HS-5 (cell line): ENCODE results near the gene MLLT10.

Experiments
- DNase-seq: peaks from one replicate; pipeline ENCODE4 v3.0.0-alpha.2; 2012; ENCODE audit warnings: low read depth

The MLLT10 gene

DNA sequence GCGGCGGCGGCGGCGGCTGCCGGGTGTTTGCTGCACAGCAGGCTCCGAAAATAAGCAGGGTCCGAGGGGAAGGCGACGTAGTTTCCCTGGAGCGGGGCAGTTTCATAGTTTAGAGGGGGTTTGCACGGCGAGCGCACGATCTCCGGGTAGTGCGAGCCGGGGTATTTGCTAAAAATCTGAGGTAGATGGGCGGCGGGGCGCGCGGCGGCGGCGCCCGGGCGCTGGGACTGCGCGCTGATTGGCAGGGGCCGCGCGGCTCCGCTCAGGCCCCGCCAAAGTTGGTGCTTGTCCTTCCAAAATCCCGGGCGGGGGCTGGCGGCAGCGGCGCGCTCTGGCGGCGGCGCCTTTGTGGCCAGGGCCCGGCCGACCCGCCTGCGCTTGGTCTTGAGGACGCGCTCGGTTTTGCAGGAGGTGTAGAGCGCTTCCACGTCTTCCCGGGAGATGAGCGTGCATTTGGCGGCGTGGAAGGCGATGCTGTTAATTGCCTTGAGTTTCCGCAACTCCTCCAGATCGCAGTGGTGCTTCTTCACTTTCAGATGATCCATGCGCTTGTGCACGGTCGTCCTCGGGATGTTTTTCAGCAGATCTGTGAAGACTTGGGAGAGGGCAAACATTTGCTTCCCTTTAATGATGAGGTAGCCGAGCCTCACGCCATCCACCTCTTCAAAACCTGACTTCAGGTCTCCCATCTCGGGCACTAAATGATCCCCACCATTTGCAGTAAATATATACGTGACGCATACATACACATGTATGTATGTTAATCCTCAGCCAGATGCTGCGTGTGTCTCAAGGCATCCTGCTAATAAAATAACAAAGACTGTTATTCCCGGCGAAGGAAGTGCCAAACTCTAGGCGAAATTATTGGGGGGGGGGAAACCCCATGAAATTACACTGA lies 16.6 kb upstream of the MLLT10 start:
- DNase-seq, result no peak

- DNase-seq, result no peak
These were observed 15.8 kb upstream of the MLLT10 start for GRCh38 chr10:21518149-21518640.

DNA sequence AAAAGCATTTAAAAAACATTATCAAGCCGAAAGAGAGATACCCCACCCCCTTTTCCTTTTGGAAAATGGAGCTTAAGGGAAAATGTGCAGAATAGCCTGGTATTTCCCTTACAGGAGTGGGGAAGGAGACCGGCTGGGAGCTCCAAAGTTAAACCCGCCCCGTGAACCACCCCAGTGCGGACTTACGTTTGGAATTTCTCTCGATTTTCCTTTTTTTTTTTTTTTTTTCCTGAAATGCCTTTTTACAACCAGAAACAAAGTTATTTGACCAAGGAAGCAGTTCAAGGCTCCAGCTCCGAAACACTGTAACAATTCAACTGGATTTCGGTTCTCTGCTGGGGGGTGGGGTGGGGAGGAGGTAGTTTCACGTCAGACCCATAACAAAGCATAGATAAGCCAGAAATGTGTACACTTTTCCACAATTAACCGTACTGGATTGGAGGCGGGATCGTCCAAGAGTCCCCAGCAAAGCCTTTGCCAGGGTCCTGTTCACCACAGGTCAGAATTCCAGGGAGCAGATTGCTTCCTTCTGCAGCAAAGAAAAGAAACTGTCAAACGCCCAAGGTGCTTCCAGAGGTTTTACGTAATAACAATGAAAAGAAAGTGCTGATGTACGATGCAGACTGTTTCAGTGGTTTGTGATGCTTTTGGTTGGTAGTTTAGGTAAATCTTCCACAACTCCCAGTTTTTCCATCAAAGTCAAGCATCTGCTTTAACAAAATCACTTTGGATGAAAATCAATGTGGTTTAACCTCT lies 15.2 kb upstream of the MLLT10 start:
- DNase-seq, result no peak

GRCh38 chr10:21519397-21519933 lies 14.6 kb upstream of the MLLT10 start:
- no peak for DNase-seq

DNA sequence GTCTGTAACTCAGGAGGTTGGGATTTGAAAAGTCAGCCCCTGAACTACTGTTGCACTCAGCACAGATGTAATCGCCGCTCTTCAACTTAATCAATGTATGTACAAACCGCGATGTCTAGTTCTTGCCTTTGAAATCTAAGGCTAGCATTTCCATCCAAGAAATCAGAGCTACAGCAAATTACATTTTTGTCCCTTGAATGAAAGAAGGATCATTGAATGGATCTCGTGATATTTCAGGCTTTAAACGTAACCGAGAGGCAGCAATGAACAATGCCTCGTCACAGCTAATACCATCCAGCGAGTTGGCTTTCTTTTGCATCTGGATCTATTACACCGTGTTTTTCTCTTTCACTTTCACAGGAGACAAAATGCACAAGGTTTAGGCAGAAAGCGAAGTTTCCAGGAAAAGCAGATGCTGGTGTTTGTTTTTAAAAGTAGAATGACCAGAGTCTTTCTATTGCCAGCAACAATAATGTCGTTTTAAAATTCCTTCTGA lies 14.0 kb upstream of the MLLT10 start:
- DNase-seq, result no peak

DNA sequence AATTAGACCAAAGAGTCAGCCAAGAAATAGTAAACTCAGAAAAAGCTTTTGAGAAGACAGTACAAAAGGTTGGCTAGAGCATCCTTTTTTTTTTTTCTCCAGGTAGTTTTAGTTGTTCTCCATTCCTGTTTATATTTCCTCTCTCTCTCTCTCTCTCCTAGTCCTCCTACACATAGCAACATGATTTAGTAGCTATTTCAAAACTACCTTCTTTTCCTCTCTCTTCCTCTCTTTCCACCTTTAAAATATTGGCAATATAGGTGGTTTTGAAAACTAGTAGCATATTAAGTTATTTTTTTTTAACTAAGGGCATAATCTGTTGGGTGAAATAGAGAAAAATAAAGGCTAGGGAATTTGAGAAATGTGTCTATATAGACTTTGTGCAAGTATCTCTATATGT lies 13.5 kb upstream of the MLLT10 start:
- no peak for DNase-seq

- DNase-seq, result no peak
These were observed 13.1 kb upstream of the MLLT10 start for GRCh38 chr10:21520949-21521348.

GRCh38 chr10:21521751-21522533 lies 12.1 kb upstream of the MLLT10 start:
- DNase-seq, result no peak

DNA sequence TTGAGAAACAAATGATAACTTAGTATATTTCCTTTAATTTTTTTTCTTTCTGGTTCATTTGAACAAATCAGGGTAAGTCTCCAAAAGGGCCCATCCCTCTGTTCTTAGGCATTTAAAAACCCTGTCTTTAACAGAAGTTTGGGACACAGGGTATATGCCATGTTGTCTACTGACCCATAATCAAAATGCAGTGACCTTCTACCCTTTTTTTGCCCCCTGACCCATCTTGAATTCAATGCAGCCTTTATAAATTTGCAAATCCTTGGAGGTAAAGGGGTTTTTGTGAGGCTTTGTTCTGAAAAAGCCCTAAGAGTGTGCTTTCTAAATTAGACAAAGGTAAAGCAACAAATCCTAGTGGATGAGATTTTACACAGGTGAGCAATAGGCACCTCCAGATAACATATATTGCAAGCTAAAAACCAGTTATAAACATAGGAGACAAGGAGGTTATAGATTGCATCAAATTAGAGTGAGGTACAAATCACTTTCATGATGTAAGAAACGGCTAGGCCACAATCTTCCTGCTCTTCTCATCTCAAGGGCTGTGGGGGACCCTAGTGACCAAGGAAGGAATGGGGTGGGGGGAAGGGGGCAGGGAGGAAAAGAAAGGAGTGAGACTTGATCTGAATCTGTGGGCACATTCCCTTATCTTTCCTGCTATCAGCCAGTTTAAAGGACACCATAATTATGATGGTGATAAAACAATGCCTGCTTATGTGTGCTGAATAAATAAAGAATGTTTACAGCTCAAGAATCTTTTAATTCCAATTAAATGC lies 11.2 kb upstream of the MLLT10 start:
- no peak for DNase-seq

GRCh38 chr10:21523557-21524008 lies 10.4 kb upstream of the MLLT10 start:
- DNase-seq, result no peak

GRCh38 chr10:21524131-21524525 lies 9.9 kb upstream of the MLLT10 start:
- no peak for DNase-seq

DNA sequence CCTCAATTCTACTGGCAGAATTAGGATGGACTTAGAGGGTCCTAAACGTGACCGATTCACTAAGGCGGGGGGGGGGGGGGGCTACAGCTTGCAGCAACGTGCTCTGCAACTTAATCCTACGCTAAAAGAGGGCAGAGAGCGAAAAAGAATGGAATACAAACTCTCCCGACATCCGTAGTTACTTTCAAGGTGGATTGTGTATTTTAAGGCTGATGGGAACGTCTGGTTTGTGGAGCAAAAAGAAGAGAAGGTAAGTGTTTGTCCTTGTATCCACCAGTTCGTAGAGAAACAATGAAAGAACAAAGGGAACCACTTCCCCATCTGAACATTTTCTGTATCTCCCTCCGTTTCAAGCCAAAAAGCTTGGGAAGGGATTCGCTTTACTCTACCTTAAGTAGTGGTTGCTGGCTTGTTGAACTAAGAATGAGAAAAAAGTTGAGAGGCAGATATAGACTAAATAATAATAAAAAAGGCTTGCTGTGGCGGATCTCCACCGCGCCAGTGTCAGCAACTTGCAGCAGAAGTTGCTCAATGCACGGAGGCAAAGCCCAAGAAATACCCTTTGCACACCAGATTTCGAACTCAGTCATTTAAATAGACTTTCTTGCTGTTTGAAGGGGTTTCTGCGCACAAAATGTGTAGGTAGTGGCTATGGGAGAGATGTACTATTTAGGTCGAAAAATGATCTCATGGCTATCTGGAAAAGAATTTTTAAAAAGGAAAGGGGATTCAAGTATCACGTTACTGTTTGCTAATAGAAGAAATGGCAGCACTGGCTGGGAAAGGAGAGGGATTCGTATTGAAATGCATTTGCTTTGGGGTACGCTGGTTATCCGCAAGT lies 9.3 kb upstream of the MLLT10 start:
- no peak for DNase-seq

- no peak for DNase-seq
These were observed 8.5 kb upstream of the MLLT10 start, which contains the start of gene SKIDA1 for GRCh38 chr10:21525367-21526187. Gene SKIDA1 (minus strand): TSS chr10:21525682. CDS start chr10:21517822, 7,860 bp downstream.

- no peak for DNase-seq
These were observed 7.7 kb upstream of the MLLT10 start for GRCh38 chr10:21526188-21526859.

DNA sequence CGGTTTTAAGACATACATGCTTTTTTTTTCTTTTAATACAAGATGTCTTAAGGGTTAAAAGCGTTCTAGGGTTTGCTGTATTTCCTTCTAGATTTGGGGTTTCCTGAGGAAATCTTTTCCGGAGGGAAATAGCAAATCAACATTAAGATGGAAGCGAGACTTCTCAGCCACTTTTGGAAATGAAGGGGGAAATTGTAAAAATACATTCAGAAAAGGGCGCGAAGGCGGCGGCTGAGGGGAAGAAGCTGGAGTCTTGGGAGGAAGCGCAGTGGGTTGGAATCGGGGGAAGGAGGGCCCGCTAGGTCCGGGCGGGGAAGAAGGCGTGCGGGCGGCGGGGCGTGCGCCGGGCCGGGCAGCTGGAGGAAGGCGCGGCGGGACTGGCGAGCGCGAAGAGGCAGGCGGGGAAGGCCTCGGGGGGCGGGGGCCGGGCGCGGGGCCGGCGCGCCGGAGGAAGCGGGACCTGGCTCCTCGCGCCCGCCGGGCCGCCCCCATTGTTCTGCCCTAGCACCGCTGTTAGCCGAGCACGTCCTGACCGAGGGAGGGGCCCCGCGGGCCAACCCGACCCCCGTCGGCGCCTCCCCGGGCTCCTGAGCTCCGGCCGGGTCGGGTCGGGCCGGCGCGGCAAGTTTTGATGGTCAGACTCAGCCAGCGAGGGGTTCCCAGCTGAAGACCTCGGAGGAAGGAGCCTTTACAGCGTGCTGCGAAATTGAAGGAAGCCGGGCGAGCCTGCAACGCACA lies 7.0 kb upstream of the MLLT10 start:
- no peak for DNase-seq

DNA sequence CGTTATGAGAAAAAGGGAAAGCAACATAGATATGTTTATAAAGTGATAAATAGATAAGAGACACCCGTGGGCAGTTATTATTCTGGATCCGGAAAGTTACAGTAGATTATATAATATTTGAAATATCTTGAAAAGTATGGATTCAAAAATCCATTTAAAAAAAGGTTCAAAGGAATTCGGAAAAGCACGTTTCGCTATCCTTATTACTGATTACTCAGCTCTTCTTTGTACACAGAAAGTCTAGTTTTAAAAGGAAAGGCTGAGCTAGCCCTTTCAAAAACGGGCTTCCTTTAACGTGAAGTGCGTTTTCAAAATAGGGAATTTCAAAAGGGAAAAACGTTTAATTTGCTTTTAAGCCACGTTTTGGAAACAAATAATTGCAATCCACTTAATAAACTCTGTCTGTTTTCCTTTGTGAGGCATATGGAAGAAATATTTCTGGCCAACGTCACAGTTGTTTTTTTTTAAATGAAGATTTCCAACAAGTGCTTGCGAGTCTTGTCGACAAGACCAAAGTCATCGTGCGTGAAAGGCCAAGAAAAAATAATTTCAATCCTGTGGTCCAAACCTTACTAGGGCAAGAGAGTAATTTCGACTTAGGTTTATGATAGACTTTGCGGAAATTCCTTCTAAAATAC lies 6.3 kb upstream of the MLLT10 start:
- no peak for DNase-seq
